Measurements from ENCODE around the gene DYNLT4.
"Not testable (repeated sequence)": the region's sequence is repeated elsewhere in the genome, so short reads cannot be mapped to it uniquely, and the experiment has no call there.

Gene DYNLT4

DNA sequence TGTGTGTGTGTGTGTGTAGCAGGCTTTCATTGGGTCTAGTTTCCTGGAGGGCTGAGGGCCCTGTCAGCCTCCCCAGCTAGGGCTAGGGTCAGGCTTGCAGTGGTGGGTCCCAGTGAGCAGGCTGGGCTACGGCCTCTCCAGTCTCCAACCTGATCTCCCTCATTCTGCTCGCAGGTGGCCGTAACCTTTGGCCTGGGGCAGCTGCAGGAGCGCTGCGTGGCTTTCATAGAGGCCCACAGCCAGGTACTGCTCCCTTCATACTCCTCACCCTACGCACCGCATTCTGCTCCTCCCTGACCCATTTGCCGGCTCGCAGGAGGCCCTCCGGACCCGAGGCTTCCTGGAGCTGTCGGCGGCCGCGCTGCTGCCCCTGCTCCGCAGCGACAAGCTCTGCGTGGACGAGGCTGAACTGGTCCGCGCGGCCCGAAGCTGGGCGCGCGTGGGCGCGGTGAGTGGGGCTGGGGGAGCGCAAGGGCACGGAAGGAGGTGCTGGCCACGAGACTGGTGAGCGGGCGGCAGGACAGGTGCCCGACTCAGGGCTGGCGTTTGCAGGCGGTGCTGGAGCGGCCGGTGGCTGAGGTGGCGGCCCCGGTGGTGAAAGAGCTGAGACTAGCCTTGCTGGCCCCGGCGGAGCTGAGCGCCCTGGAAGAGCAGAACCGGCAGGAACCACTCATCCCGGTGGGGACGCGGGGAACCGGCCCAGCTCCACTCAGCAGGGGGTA is 5.8 kb upstream of the DYNLT4 start:
- Histone ChIP-seq H3K9me3 (ENCODE audit: severe bottlenecking) (no peaks in the 10 kb centered on the region), H3K27me3 (ENCODE audit: insufficient read depth, low read depth, severe bottlenecking) (no peaks in the 10 kb centered on the region), H3K4me3 (ENCODE audit: low read depth, low read length) (no peak overlapping the region), H3K27ac (no peak overlapping the region), H3K36me3 (peaks cover 3% of the 10 kb centered on the region; the same call in 1 of the 2 replicates)
- TF ChIP-seq, protein P1, sequence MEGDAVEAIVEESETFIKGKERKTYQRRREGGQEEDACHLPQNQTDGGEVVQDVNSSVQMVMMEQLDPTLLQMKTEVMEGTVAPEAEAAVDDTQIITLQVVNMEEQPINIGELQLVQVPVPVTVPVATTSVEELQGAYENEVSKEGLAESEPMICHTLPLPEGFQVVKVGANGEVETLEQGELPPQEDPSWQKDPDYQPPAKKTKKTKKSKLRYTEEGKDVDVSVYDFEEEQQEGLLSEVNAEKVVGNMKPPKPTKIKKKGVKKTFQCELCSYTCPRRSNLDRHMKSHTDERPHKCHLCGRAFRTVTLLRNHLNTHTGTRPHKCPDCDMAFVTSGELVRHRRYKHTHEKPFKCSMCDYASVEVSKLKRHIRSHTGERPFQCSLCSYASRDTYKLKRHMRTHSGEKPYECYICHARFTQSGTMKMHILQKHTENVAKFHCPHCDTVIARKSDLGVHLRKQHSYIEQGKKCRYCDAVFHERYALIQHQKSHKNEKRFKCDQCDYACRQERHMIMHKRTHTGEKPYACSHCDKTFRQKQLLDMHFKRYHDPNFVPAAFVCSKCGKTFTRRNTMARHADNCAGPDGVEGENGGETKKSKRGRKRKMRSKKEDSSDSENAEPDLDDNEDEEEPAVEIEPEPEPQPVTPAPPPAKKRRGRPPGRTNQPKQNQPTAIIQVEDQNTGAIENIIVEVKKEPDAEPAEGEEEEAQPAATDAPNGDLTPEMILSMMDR (IDR thresholded peaks at IDR 0.05; ENCODE audit: low read depth, low read length) = no peak
- DNase-seq = no peak

GRCh38 chr1:44811234-44811633 is 4.1 kb upstream of the DYNLT4 start:
- peaks cover 13% of the 10 kb centered on the region; the same call in 1 of the 2 replicates for H3K36me3 ChIP-seq
- no peak overlapping the region for H3K4me3 ChIP-seq (ENCODE audit: low read depth, low read length)
- DNase-seq = no peak
- TF ChIP-seq, protein P1 (IDR thresholded peaks at IDR 0.05; ENCODE audit: low read depth, low read length) = no peak
- H3K27me3 ChIP-seq (ENCODE audit: insufficient read depth, low read depth, severe bottlenecking) = no peaks in the 10 kb centered on the region
- H3K9me3 ChIP-seq (ENCODE audit: severe bottlenecking) = no peaks in the 10 kb centered on the region
- H3K27ac ChIP-seq = no peak overlapping the region

DNA sequence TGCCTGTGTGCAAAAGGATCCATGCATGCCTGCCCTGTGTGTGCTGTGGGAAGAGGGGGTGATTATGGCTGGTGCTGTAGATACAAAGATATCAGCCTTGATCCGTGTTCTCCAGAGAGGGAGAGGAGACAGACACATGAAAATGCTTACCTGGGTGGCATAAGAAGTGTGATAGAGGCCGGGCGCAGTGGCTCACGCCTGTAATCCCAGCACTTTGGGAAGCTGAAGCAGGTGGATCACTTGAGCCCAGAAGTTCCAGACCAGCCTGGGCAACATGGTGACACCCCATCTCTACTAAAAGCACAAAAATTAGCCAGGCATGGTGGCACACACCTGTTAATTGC is 3.6 kb upstream of the DYNLT4 start:
- peaks cover 18% of the 10 kb centered on the region for H3K36me3 ChIP-seq
- not testable (repeated sequence) for H3K27ac ChIP-seq; H3K4me3 ChIP-seq (ENCODE audit: low read depth, low read length); H3K9me3 ChIP-seq (ENCODE audit: severe bottlenecking); DNase-seq; H3K27me3 ChIP-seq (ENCODE audit: insufficient read depth, low read depth, severe bottlenecking)

- no peak for DNase-seq
- TF ChIP-seq, protein P1 (IDR thresholded peaks at IDR 0.05; ENCODE audit: low read depth, low read length) = no peak
- no peak overlapping the region for H3K4me3 ChIP-seq (ENCODE audit: low read depth, low read length)
Measured at GRCh38 chr1:44810101-44810761, 3.1 kb upstream of the DYNLT4 start.

GRCh38 chr1:44808938-44809917 is 2.1 kb upstream of the DYNLT4 start:
- Histone ChIP-seq H3K36me3 (peaks cover 31% of the 10 kb centered on the region), H3K9me3 (ENCODE audit: severe bottlenecking) (no peaks in the 10 kb centered on the region), H3K4me3 (ENCODE audit: low read depth, low read length) (no peak overlapping the region), H3K27ac (no peak overlapping the region), H3K27me3 (ENCODE audit: insufficient read depth, low read depth, severe bottlenecking) (no peaks in the 10 kb centered on the region)
- DNase-seq = no peak
- TF ChIP-seq, protein P1 (IDR thresholded peaks at IDR 0.05; ENCODE audit: low read depth, low read length) = no peak

More at GRCh38 chr1:44810101-44810761, 3.1 kb upstream of the DYNLT4 start:
- Histone ChIP-seq H3K27me3 (ENCODE audit: insufficient read depth, low read depth, severe bottlenecking) (no peaks in the 10 kb centered on the region), H3K36me3 (peaks cover 23% of the 10 kb centered on the region), H3K9me3 (ENCODE audit: severe bottlenecking) (no peaks in the 10 kb centered on the region), H3K27ac (no peak overlapping the region)
